ENCODE results near the gene ZNF684.
A peak's percentile ranks its signal among the peaks of the same experiment; 100 is the strongest.

The ZNF684 gene

GRCh38 chr1:40592107-40592803, 60.8 kb downstream of the ZNF684 start:
- in situ Hi-C loops (cut with MboI; ENCODE audit: low pct_unique_long_range_greater_than_20kb, low sequenced_read_pairs, unreplicated experiment) = no loop called here
- DNase-seq (ENCODE audit: low spot score) = no peak
- peak; percentile 16 for TF ChIP-seq CTCF (IDR thresholded peaks at IDR 0.05; ENCODE audit: extremely low read depth, insufficient read depth, missing control alignments)

- DNase-seq (ENCODE audit: low spot score) = no peak
- TF ChIP-seq CTCF (IDR thresholded peaks at IDR 0.05; ENCODE audit: extremely low read depth, insufficient read depth, missing control alignments) = no peak
- in situ Hi-C loops (cut with MboI; ENCODE audit: low pct_unique_long_range_greater_than_20kb, low sequenced_read_pairs, unreplicated experiment) = no loop called here
Measured at GRCh38 chr1:40593449-40594186, 62.2 kb downstream of the ZNF684 start.

GRCh38 chr1:40594187-40594531, 62.7 kb downstream of the ZNF684 start:
- in situ Hi-C loops (cut with MboI; ENCODE audit: low pct_unique_long_range_greater_than_20kb, low sequenced_read_pairs, unreplicated experiment) = no loop called here
- no peak for TF ChIP-seq CTCF (IDR thresholded peaks at IDR 0.05; ENCODE audit: extremely low read depth, insufficient read depth, missing control alignments)
- DNase-seq (ENCODE audit: low spot score) = no peak

GRCh38 chr1:40595623-40596022, 64.2 kb downstream of the ZNF684 start:
- TF ChIP-seq CTCF (IDR thresholded peaks at IDR 0.05; ENCODE audit: extremely low read depth, insufficient read depth, missing control alignments) = peak; percentile 16
- in situ Hi-C loops (cut with MboI; ENCODE audit: low pct_unique_long_range_greater_than_20kb, low sequenced_read_pairs, unreplicated experiment) = no loop called here
- DNase-seq (ENCODE audit: low spot score) = no peak
